SK-N-SH treated with all-trans-retinoic acid at 6 μM for 48 hours (cell line): ENCODE data around the gene FNDC3A.

Experiments used
- ATAC-seq: fragments of 200-7000 bp; cut with Tn5 transposase; 3 replicates; pipeline ENCODE4 v1.9.1; 2020; ENCODE audit warnings: mild to moderate bottlenecking, moderate library complexity
- BACH2 ChIP-seq: fragments of 250-450 bp; sonication (Bioruptor Pico); IDR thresholded peaks from 2 replicates; pipeline ENCODE4 v1.9.0; 2021; ENCODE audit warnings: mild to moderate bottlenecking, borderline replicate concordance
- CREB5 ChIP-seq: fragments of 250-450 bp; sonication (Bioruptor Pico); IDR thresholded peaks from 2 replicates; pipeline ENCODE4 v1.5.1; 2020; ENCODE audit warnings: low read depth, mild to moderate bottlenecking, moderate library complexity
- CSDC2 ChIP-seq: fragments of 250-450 bp; sonication (Bioruptor Pico); IDR thresholded peaks from 2 replicates; pipeline ENCODE4 v1.5.0; 2020; ENCODE audit warnings: mild to moderate bottlenecking, moderate library complexity
- CSRNP3 ChIP-seq: fragments of 250-450 bp; sonication (Bioruptor Pico); IDR thresholded peaks from 2 replicates; pipeline ENCODE4 v1.5.1; 2021; ENCODE audit warnings: mild to moderate bottlenecking, moderate library complexity
- ESRRG ChIP-seq: fragments of 250-450 bp; sonication (Bioruptor Pico); IDR thresholded peaks from 2 replicates; pipeline ENCODE4 v1.6.1; 2021; ENCODE audit warnings: mild to moderate bottlenecking
- GLIS3 ChIP-seq: fragments of 250-450 bp; sonication (Bioruptor Pico); IDR thresholded peaks from 2 replicates; pipeline ENCODE4 v1.5.0; 2020; ENCODE audit warnings: mild to moderate bottlenecking, moderate library complexity
- ISL1 ChIP-seq: fragments of 250-450 bp; sonication (Bioruptor Pico); IDR thresholded peaks from 2 replicates; pipeline ENCODE4 v2.1.2; 2022; ENCODE audit warnings: mild to moderate bottlenecking, moderate library complexity
- OSR1 ChIP-seq: fragments of 250-450 bp; sonication (Bioruptor Pico); IDR thresholded peaks from 2 replicates; pipeline ENCODE4 v1.8.0; 2022; ENCODE audit warnings: moderate library complexity, mild to moderate bottlenecking, inconsistent platforms
- PATZ1 ChIP-seq: fragments of 250-450 bp; sonication (Bioruptor Pico); IDR thresholded peaks from 2 replicates; pipeline ENCODE4 v1.8.0; 2020; ENCODE audit warnings: mild to moderate bottlenecking, moderate library complexity, borderline replicate concordance
- POU6F1 ChIP-seq: fragments of 250-450 bp; sonication (Bioruptor Pico); IDR thresholded peaks from 2 replicates; pipeline ENCODE4 v1.8.0; 2021; ENCODE audit warnings: low read depth, mild to moderate bottlenecking, moderate library complexity, borderline replicate concordance
- PPARA ChIP-seq: fragments of 250-450 bp; sonication (Bioruptor Pico); IDR thresholded peaks from 2 replicates; pipeline ENCODE4 v1.5.0; 2020; ENCODE audit warnings: mild to moderate bottlenecking, borderline replicate concordance
- RARB ChIP-seq: fragments of 250-450 bp; sonication (Bioruptor Pico); IDR thresholded peaks from 2 replicates; pipeline ENCODE4 v1.8.0; 2021; ENCODE audit warnings: mild to moderate bottlenecking, moderate library complexity
- SNAI2 ChIP-seq: fragments of 250-450 bp; sonication (Bioruptor Pico); IDR thresholded peaks from 2 replicates; pipeline ENCODE4 v1.5.0; 2020; ENCODE audit warnings: mild to moderate bottlenecking, moderate library complexity
- TCF4 ChIP-seq: fragments of 250-450 bp; sonication (Bioruptor Pico); IDR thresholded peaks from 2 replicates; pipeline ENCODE4 v1.8.0; 2021; ENCODE audit warnings: mild to moderate bottlenecking, moderate library complexity, borderline replicate concordance
- TOX ChIP-seq: fragments of 250-450 bp; sonication (Bioruptor Pico); IDR thresholded peaks from 2 replicates; pipeline ENCODE4 v1.8.0; 2021; ENCODE audit warnings: mild to moderate bottlenecking, moderate library complexity, borderline replicate concordance
- TSHZ2 ChIP-seq: fragments of 250-450 bp; sonication (Bioruptor Pico); IDR thresholded peaks from 2 replicates; pipeline ENCODE4 v1.5.0; 2020; ENCODE audit warnings: mild to moderate bottlenecking, moderate library complexity
- ZC3H10 ChIP-seq: fragments of 250-450 bp; sonication (Bioruptor Pico); IDR thresholded peaks from 2 replicates; pipeline ENCODE4 v1.5.1; 2021; ENCODE audit warnings: mild to moderate bottlenecking, moderate library complexity
- ZFP3 ChIP-seq: fragments of 250-450 bp; sonication (Bioruptor Pico); IDR thresholded peaks from 2 replicates; pipeline ENCODE4 v1.5.0; 2020; ENCODE audit warnings: mild to moderate bottlenecking, moderate library complexity
- ZFP30 ChIP-seq: fragments of 450-650 bp; formaldehyde crosslinking; IDR thresholded peaks from 2 replicates; pipeline ENCODE4 v1.5.0; 2022; ENCODE audit warnings: mild to moderate bottlenecking, moderate library complexity
- ZNF565 ChIP-seq: fragments of 450-650 bp; formaldehyde crosslinking; conservative IDR thresholded peaks from 2 replicates; pipeline ENCODE4 v1.5.0; 2020; ENCODE audit warnings: low read depth, mild to moderate bottlenecking, moderate library complexity
- ZNF70 ChIP-seq: fragments of 450-650 bp; formaldehyde crosslinking; IDR thresholded peaks from 2 replicates; pipeline ENCODE4 v1.5.0; 2020; ENCODE audit warnings: mild to moderate bottlenecking, moderate library complexity
- ZNF8 ChIP-seq: fragments of 450-650 bp; formaldehyde crosslinking; IDR thresholded peaks from 2 replicates; pipeline ENCODE4 v1.5.0; 2020; ENCODE audit warnings: mild to moderate bottlenecking, moderate library complexity

The FNDC3A gene

GRCh38 chr13:49062297-49062896 lies 86.7 kb downstream of the FNDC3A start:
- ATAC-seq, result peak; percentile 39

GRCh38 chr13:49063011-49063410 lies 87.3 kb downstream of the FNDC3A start:
- TF ChIP-seq ESRRG (CRISPR knock-in tag) (no peak), ISL1 (CRISPR knock-in tag) (no peak), RARB (CRISPR knock-in tag) (no peak), CSRNP3 (CRISPR knock-in tag) (no peak), SNAI2 (CRISPR knock-in tag) (no peak), ZNF565 (CRISPR knock-in tag) (no peak), CSDC2 (CRISPR knock-in tag) (no peak), ZNF8 (CRISPR knock-in tag) (no peak), BACH2 (CRISPR knock-in tag) (no peak), PPARA (CRISPR knock-in tag) (no peak)
- no peak for ATAC-seq

More at GRCh38 chr13:49062297-49062896, 86.7 kb downstream of the FNDC3A start:
- no peak for TF ChIP-seq ZFP3 (CRISPR knock-in tag)
- TF ChIP-seq ISL1 (CRISPR knock-in tag), result 0 out of 2 replicates have a peak, but pooled peaks have one; percentile 6
- TF ChIP-seq RARB (CRISPR knock-in tag), result no peak
- TF ChIP-seq, all 23 proteins: peak for 1

- TF ChIP-seq TOX (no peak), CREB5 (CRISPR knock-in tag) (no peak), ZNF565 (CRISPR knock-in tag) (no peak), ZC3H10 (CRISPR knock-in tag) (no peak), BACH2 (CRISPR knock-in tag) (no peak), ZFP3 (CRISPR knock-in tag) (no peak), PPARA (CRISPR knock-in tag) (no peak), CSDC2 (CRISPR knock-in tag) (no peak), TCF4 (no peak)
Observed at GRCh38 chr13:49063497-49063896, 87.8 kb downstream of the FNDC3A start.

GRCh38 chr13:49064476-49064875 lies 88.8 kb downstream of the FNDC3A start:
- no peak for ATAC-seq
- no peak for TF ChIP-seq ZNF70
- TF ChIP-seq ZNF565 (CRISPR knock-in tag), result no peak
- no peak for TF ChIP-seq BACH2 (CRISPR knock-in tag)
- TF ChIP-seq GLIS3 (CRISPR knock-in tag), result no peak
- no peak for TF ChIP-seq CSRNP3 (CRISPR knock-in tag)
- no peak for TF ChIP-seq TOX
- TF ChIP-seq TSHZ2 (CRISPR knock-in tag), result no peak
- no peak for TF ChIP-seq TCF4
- no peak for TF ChIP-seq CREB5 (CRISPR knock-in tag)
- TF ChIP-seq PATZ1, result no peak
- TF ChIP-seq OSR1 (CRISPR knock-in tag), result no peak
- no peak for TF ChIP-seq ZNF8 (CRISPR knock-in tag)
- TF ChIP-seq SNAI2 (CRISPR knock-in tag), result no peak
- no peak for TF ChIP-seq PPARA (CRISPR knock-in tag)
- no peak for TF ChIP-seq ZFP30 (CRISPR knock-in tag)
- no peak for TF ChIP-seq RARB (CRISPR knock-in tag)
- TF ChIP-seq POU6F1 (CRISPR knock-in tag), result no peak
- no peak for TF ChIP-seq ZFP3 (CRISPR knock-in tag)

More at GRCh38 chr13:49063497-49063896, 87.8 kb downstream of the FNDC3A start:
- ATAC-seq, result 0 out of 3 replicates have a peak, but pooled peaks have one; percentile 36
